Mesothelial cell of epicardium (in vitro differentiated cells): ENCODE results near the gene ME3. TPM values are rescaled to one million over a fixed set of nuclear protein-coding genes. Genes with fewer than 3 reads are reported as not detected.

Source experiments
- DNase-seq, 2 experiments: peaks; one replicate each; pipeline ENCODE4 v3.0.0; 2021; ENCODE audit warnings: low spot score in 2 of 2; ENCODE audit not compliant: unreplicated experiment in 2 of 2
- H3K27ac Mint-ChIP-seq: 2 replicates; pipeline ENCODE4 v1.8.0; 2021; ENCODE audit warnings: mixed read lengths
- H3K27me3 Mint-ChIP-seq: 2 replicates; pipeline ENCODE4 v1.8.0; 2021; ENCODE audit warnings: low read depth, mixed read lengths
- H3K36me3 Mint-ChIP-seq: 2 replicates; pipeline ENCODE4 v1.8.0; 2021; ENCODE audit warnings: mixed read lengths
- H3K4me1 Mint-ChIP-seq: 2 replicates; pipeline ENCODE4 v1.8.0; 2021; ENCODE audit warnings: mixed read lengths
- H3K4me3 Mint-ChIP-seq: 2 replicates; pipeline ENCODE4 v1.8.0; 2021; ENCODE audit warnings: mild to moderate bottlenecking, moderate library complexity, mixed read lengths
- H3K9me3 Mint-ChIP-seq: 2 replicates; pipeline ENCODE4 v1.8.0; 2021; ENCODE audit warnings: mixed read lengths
- total RNA-seq: library from RNA; stranded (reverse); gene quantifications from 3 replicates; pipeline ENCODE4 v1.2.1, GENCODE V29; 2021
- TF ChIP-seq, protein P1 (sequence below): fragments of 200-600 bp; sonication (generic); IDR thresholded peaks from one replicate; pipeline ENCODE4 v1.5.0; 2021; ENCODE audit warnings: antibody characterized with exemption; ENCODE audit not compliant: unreplicated experiment

The ME3 gene
- total RNA-seq, 1 donor from 2014 or later = 11.8 TPM

DNA sequence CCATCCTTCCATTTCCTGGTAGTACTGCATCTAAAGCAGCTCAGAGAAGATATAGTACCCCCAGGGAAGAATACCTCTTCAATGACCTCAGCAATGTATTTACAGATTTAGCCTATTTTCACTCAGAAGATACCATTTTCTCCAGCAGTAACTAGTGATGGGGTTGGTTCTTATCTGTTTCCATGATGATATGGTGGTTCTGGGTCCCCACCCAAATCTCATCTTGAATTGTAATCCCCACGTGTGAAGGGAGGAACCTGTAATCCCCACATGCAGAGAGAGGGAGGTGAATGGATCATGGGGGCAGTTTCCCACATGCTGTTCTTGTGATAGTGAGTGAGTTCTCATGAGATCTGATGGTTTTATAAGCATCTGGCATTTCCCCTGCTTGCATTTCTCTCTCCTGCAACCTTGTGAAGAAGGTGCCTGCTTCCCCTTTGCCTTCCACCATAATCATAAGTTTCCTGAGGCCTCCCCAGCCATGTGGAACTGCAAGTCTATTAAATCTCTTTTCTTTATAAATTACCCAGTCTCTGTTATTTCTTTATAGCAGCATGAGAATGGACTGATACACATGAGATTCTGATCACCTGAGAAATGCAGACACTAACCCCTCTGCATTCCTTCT lies 158.6 kb downstream of the ME3 start:
- DNase-seq = no peak
- Mint-ChIP-seq H3K4me1 (peaks cover 26% of the 10 kb centered on the region), H3K36me3 (no peaks in the 10 kb centered on the region), H3K9me3 (no peaks in the 10 kb centered on the region), H3K27ac (no peak overlapping the region), H3K4me3 (no peak overlapping the region), H3K27me3 (no peaks in the 10 kb centered on the region)
- TF ChIP-seq, protein P1, sequence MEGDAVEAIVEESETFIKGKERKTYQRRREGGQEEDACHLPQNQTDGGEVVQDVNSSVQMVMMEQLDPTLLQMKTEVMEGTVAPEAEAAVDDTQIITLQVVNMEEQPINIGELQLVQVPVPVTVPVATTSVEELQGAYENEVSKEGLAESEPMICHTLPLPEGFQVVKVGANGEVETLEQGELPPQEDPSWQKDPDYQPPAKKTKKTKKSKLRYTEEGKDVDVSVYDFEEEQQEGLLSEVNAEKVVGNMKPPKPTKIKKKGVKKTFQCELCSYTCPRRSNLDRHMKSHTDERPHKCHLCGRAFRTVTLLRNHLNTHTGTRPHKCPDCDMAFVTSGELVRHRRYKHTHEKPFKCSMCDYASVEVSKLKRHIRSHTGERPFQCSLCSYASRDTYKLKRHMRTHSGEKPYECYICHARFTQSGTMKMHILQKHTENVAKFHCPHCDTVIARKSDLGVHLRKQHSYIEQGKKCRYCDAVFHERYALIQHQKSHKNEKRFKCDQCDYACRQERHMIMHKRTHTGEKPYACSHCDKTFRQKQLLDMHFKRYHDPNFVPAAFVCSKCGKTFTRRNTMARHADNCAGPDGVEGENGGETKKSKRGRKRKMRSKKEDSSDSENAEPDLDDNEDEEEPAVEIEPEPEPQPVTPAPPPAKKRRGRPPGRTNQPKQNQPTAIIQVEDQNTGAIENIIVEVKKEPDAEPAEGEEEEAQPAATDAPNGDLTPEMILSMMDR = no peak

DNA sequence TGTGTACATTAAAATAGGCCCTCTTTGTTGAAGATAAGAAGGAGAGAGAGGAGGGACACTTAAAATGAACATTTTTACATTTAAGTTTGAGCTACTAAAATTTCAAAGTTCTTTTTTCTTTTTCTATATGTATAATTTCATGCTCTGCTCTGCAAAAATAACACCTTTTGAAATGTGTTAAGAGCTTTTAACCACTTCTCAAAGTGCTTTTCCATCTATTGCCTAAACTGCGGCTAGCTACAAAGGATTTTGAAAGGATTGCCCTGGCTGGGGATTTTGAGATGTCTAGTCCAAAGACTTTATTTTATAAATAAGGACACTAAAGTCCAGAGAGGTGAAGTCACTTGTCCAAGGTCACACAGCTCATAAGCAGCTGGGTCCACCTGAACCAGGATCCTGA lies 159.3 kb downstream of the ME3 start:
- H3K36me3 Mint-ChIP-seq = no peaks in the 10 kb centered on the region
- TF ChIP-seq, protein P1 = no peak
- H3K9me3 Mint-ChIP-seq = no peaks in the 10 kb centered on the region
- DNase-seq = no peak
- peaks cover 19% of the 10 kb centered on the region for H3K4me1 Mint-ChIP-seq
- H3K4me3 Mint-ChIP-seq = no peak overlapping the region
- H3K27ac Mint-ChIP-seq = no peak overlapping the region
- H3K27me3 Mint-ChIP-seq = no peaks in the 10 kb centered on the region

DNA sequence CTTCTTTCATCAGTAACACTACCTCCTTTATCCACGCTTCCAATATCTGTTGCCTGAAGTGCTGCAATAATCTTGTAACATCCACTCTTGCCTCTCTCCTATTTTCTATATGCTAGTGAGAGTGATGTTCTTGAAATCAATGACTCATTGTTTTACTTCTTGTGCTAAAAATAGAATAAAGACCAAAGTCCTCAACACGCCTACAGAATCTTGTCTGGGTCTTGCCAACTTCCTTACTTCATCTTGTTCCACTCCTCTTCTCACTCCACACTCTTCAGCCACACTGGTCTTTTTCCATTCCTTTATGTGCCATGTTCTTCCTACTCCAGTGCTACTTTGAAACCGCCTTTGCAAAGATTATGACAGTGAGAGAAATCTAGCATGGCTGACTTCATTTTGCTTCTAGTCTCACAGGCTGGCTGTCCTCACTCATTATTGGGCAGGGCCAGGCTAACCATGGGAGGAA lies 161.3 kb downstream of the ME3 start:
- H3K27ac Mint-ChIP-seq = no peak overlapping the region
- DNase-seq = no peak
- peaks cover 6% of the 10 kb centered on the region for H3K4me1 Mint-ChIP-seq
- H3K4me3 Mint-ChIP-seq = no peak overlapping the region
- H3K36me3 Mint-ChIP-seq = no peaks in the 10 kb centered on the region
- TF ChIP-seq, protein P1 = no peak
- no peaks in the 10 kb centered on the region for H3K9me3 Mint-ChIP-seq
- H3K27me3 Mint-ChIP-seq = no peaks in the 10 kb centered on the region

DNA sequence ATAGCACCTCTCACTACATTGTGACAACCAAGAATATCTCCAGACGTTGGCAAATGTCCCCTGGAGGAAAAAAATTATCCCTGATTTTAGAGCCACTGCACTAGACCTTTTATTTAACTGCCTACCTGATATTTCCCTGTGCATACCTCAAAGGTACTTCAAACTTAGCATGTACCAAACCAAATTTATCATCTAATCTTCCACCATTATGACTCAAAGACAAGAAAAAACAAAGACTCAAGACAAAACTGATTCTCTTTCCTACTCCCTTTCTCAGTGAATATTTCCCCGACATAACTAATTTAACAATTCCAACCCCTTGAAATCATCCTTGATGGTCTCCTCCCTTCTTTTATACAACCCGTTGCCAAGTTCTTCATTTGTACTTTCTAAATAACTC lies 161.7 kb downstream of the ME3 start:
- H3K27me3 Mint-ChIP-seq = no peaks in the 10 kb centered on the region

DNA sequence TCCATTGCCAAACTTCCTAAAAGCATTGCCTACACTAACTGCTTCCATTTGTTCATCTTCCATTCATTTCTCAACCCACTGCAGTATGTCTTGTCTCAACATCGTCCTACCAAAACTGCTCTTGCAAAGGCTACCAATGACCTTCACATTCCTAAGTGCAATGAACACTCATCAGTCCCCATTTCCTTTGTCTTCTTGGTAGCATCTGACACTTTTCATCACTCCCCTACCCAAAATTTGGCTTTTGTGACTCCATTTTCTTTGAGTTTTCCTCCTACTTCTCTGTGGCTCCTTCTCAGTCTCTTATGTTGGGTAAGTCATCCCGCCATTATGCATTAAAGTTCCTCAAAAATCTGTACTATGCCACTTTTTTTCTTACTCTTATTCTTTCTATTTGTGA lies 162.3 kb downstream of the ME3 start:
- TF ChIP-seq, protein P1 = no peak
- H3K9me3 Mint-ChIP-seq = no peaks in the 10 kb centered on the region
- no peak overlapping the region for H3K4me3 Mint-ChIP-seq

More for the DNA sequence above, 161.7 kb downstream of the ME3 start:
- no peaks in the 10 kb centered on the region for H3K36me3 Mint-ChIP-seq
- TF ChIP-seq, protein P1 = no peak
- no peaks in the 10 kb centered on the region for H3K9me3 Mint-ChIP-seq
- no peak overlapping the region for H3K27ac Mint-ChIP-seq
- peaks cover 3% of the 10 kb centered on the region for H3K4me1 Mint-ChIP-seq
- no peak for DNase-seq
- no peak overlapping the region for H3K4me3 Mint-ChIP-seq

More for the DNA sequence above, 162.3 kb downstream of the ME3 start:
- Mint-ChIP-seq H3K27me3 (no peaks in the 10 kb centered on the region), H3K27ac (no peak overlapping the region), H3K36me3 (no peaks in the 10 kb centered on the region), H3K4me1 (no peaks in the 10 kb centered on the region)
- no peak for DNase-seq
